Right renal cortex interstitium (tissue), 3 donors: ENCODE results near the gene NFYB. TPM values are rescaled to one million over a fixed set of nuclear protein-coding genes. Genes with fewer than 3 reads are reported as not detected.
"Not testable (repeated sequence)": the region's sequence is repeated elsewhere in the genome, so short reads cannot be mapped to it uniquely, and the experiment has no call there.

ENCODE experiments used
- DNase-seq, 3 donors: peaks; one replicate each; pipeline ENCODE4 v3.0.0-alpha.2; 2013; ENCODE audit warnings: low read depth in 3 of 3, low spot score in 2 of 3
- polyA plus RNA-seq, 3 donors: library from polyadenylated mRNA; unstranded; fragments of 120-200 nt; gene quantifications; one replicate each; pipeline ENCODE4 v1.2.1, GENCODE V29; 2013; ENCODE audit not compliant: insufficient read length in 3 of 3

Gene NFYB
- polyA plus RNA-seq, 3 donors, result 113 to 129 (median 122) TPM

DNA sequence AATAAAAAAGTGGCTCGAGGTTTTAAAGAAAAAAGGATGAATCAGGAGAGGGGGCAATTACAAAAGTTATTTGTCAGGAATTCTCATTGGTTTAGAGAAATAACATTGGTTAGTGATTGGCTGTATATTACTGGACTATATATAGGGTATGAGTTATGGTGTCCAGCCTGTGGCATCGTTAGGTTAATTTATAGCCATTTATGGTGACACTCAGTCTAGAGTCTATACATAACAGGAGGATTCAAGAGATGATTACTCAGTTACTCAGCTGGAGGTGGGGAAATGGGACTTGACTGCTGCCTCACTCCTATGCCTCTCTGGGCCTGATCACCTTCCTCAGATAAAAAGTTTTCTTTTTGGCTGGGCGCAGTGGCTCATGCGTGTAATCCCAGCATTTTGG is 25.6 kb upstream of the NFYB start:
- DNase-seq, result no peak

DNA sequence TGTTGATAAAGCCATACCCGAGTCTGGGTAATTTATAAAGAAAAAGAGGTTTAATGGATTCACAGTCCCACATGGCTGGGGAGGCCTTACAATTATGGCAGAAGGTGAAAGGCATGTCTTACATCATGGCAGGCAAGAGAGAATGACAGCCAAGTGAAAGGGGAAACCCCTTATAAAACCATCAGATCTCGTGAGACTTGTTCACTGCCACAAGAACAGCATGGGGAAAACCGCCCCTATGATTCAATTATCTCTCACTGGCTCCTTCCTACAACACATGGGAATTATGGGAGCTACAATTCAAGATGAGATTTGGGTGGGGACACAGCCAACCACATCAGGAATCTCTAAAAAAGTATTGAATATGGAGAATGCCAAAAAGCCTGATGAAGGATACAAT is 25.0 kb upstream of the NFYB start:
- DNase-seq, result not testable (repeated sequence)

DNA sequence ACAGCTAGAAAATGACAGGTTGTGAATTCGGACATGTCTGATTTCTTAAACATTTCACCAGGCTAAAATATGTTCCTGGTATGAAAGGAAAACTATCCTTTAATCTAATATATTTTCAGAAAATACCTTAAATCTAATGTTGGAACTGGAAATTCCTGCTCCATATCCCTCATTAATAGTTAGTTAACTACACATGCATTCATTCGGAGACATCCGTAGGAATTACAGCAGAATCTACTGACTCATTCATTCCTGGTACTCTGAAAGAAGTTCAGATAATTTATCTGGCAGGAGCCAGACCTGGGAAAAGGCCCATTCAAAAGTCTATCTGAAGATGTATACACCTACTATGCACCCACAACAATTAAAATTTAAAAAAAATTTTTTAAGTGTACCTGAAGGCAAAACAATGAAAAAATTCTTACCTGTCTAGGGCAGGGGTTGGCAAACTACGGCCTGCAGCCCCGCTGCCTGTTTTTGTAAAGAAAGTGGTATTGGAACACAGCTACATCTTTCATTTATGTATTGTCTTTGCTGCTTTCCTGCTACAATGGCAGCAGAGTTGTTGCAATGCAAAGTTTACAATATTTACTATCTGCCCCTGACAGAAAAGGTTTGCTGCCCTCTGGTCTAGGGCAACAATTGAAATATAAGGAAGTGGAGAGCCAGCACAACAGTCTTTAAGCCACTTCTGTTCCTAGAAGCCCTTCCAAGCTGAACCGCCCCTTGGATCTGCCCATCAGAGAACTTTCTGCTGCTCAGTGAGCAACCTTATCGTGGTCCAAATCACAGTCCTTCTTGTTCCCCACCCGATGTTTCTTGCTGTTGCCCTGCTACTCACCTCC is 17.9 kb upstream of the NFYB start:
- DNase-seq, result no peak

DNA sequence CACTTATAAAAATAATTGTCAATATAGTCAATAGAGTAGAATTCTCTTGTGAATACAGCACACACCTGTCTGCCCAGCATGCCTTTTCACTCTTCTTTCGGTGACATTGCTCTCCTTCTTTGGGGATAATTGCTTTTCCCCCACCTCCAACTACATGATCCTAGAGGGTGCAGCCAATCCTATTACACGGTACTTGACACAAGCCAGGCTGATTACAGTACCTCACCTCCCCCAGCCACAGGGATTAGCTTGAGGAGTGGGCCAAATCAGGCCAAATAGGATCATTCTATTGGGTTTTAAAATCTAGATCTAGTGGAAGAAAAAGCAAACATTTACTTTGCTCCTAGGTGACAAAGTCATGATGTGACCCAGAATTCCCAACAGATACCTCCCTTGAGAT is 16.8 kb upstream of the NFYB start:
- DNase-seq, result no peak

DNA sequence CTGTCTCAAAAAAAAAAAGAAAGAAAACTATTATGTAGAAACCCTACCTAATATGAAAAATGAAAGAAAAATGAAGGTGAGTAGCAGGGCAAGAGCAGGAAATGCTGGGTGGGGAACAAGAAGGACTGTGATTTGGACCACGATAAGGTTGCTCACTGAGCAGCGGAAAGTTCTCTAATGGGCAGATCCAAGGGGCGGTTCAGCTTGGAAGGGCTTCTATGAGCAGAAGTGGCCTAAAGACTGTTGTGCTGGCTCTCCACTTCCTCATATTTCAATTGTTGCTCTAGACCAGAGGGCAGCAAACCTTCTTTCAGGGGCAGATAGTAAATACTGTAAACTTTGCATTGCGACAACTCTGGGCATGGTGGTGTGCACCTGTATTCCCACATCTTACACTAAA is 16.3 kb upstream of the NFYB start:
- no peak for DNase-seq

DNA sequence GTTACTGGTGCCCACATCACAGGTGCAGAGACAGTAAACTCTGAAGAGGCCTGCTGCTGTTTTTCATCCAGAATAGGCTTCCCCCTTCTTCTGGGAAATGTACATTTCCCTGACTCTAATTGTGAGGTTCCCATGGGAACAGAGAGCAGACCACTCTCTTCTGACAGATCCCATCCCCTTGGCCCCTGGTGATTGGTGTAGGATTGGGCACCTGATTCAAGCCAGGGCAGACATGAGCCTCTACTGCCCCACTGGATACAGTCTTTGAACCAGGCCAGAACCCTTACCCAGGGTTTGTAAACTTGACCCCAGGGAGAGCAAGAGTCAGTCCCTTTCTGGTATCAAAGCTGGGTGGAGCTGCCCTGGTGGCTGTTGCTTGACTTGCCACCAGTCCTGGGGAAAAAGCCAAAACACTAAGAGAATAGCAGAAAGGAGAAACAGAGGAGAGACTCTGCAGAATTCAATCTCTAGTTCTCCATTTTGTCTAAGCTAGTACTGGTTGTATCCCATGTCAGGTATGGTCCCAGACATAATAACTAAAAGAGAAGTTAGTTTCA is 14.8 kb upstream of the NFYB start:
- DNase-seq, result no peak

DNA sequence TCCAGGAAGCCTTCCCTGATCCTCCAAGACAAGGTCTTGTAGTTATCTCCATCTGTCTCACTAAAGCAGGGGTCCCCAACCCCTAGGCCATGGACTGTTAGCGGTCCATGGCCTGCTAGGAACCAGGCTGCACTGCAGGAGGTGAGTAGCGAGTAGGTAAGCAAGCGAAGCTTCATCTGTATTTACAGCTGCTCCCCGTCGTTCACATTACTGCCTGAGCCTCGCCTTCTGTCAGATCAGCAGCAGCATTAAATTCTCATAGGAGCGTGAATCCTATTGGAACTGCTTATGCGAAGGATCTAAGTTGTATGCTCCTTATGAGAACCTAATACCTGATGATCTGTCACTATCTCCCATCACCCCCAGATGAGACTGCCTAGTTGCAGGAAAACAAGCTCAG is 12.4 kb upstream of the NFYB start:
- no peak for DNase-seq

DNA sequence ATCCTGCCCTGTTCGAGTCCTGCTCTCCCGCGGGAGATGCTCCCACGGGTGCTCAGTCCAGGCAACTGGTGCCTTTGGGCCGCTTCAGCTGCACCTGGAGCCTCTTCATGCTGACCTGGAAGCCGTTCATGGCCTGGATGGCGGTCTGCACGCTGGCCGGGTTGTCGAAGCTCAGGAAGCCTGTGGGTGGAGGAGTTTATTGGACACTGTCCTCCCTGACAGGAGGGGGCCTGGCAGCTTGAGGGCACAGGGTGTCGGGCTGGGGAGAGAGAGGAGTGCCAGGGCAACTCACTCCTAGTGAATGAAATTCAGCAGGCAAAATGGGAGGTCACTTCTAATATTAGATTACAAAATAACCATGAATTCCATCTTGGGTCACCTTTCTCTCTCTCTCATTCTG is 9.3 kb upstream of the NFYB start:
- DNase-seq, result no peak

DNA sequence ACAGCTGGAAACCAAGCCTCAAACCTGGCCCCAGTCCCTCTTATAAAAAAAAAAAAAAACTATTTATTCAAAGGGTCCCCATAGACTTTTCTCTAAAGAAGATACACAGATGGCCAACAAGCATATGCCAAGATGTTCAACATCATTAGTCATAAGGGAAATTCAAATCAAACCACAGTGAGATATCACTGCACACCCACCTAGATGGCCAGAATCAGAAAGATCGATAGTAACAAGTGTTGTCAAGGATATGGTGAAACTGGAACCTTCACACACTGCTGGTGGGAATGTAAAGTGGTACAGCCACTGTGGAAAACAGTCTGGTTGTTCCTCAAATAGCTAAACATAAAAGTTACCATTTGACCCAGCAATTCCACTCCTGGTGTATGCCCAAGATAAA is 5.9 kb upstream of the NFYB start:
- DNase-seq, result no peak

DNA sequence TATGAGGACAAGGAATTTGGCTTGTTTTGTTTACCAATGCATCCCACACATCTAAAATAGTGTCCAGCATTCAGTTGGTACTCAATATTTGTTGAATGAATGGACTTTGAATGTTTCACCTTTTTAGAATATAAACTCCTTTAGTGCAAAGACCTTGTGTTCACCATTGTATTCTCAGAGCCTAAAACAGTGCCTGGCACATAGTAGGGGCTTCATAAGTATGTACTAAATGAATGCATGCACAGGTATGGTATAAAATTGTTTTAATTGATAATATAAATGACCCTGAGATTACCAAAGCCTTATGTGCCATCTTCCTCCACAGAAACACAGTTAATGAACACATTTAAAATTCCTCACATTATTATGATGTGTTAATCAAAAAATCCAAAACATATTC is 5.0 kb upstream of the NFYB start:
- DNase-seq, result no peak

DNA sequence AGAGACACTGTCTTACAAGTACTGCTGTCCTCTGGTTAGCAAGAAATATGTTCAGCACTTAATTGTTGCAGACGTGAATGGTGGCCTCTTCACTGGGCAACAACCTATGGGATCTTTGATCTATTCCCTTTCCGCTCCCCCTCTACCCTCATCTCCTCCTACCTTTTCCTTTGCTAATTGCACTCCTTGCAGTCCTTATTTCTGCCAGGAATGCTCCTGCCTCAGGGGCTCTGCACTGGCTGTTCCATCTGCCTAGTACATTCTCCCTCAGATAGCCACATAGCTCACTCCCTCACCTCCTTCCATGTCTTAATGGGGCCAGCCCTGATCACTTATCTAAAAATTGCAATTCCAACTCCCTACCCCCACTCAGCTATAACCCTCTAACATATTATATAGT is 4.5 kb upstream of the NFYB start:
- DNase-seq, result no peak

DNA sequence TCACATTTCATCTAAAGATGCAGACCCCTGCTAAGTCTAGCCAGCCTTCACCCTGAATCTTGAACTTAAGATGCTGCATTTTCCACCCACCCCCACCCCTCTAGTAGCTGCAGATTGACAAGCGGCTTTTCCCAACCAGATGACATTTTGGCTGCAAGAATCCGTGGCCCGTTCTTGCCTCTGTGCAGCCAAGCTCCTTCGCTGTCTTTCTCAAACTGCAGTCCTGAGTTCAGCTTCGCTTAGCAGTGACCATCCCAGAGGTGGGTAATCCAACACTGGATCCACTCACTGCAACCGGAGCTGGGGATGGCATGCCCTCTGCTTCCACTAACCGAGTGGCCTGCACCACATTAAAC is 765 bp upstream of the NFYB start:
- no peak for DNase-seq

DNA sequence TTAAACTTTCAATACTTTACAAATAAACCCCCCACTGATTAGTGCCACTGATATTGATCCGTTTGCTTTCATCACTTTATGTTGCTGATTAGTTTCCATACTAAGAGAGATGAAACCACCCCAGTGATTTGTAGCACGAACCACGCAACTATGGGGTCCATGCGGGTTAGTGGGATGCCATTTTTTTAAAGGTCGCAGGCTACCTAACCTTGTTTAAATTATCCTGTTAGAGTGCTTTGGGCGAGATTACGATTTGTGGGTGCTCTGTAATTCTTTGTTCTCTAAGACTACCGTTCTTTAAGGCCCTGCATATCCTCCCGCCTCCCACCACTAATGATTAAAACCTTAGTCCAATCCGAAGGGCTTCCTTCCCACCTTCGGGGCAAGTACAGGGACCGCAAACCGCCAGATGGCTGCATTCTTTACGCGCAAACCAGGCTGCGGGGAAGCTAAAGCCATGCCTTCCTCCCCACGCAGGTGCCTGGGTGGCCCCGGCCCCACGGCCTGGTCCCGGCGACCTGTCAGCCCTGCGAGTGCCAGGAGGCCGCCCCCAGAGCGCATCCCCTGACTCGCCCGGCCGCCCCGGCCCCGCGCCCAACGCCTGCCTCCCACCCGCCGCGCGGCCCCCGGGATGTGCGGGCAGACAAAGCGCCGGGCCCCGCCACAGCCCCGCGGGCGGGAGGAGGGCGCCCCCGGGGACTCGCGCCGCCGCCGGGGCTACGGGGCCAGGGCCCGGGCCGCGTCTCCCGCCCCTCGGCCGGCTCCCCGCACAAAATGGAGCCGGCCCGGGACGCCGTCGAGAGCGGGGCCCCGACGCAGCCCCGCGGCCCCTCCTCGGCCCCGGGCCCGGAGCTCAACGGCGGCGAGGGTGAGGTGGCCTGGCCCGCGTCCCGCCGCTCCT is 759 bp downstream of the NFYB start:
- DNase-seq, result no peak

DNA sequence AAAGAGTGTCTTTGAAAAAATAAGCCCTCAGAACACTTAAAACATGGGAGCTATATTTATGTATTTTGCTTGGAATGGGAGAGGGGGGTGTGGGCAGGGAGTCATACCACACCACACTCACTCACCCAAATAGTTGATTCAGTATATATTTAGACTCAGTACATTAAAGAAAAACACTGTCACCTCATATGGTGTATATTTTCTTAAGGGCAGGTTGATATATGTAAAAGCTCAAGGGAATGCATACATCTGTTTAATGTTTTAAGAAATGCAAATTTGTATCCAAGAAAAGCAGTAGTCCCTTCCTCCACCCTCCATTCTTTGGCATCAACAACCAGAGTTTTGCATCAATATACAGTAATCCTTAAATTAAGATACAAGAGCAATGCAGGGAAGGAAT is 1.4 kb downstream of the NFYB start:
- no peak for DNase-seq

DNA sequence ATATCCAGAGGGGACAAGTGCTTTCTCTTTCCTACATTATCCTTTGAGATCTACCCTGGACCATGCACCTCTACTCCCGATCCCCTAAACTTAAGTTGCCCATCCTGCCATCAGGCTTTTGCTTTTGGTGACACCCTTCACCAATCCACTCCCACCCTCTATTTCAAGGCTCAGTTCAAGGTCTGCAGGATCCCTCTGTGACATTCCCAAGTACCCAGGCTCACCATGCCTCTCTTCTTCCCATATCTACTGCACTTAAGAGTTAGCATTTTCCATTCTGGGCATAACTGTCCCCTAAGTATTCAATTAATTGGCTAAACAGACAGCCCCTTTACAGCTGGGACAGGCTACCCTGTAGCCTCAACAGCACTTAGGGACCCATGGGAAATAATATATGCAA is 3.1 kb downstream of the NFYB start:
- no peak for DNase-seq

DNA sequence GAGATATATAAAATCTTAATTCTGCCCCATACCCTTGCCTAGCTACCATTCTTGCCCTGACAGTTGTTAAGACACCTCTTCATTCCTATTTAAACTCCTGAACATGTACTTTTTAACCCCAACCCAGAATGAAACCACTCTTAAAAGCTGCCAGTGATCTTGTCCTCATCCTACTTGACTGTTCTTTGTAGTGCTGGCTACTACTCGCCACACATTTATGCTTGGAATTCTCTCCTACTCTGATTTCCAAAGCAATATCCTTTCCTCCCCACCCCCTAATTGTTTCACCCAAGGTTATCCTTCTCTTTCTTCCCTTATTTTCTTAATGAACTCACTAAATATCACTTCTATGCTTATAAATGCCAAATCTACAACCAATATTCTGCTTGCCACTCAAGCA is 4.1 kb downstream of the NFYB start:
- DNase-seq, result no peak

DNA sequence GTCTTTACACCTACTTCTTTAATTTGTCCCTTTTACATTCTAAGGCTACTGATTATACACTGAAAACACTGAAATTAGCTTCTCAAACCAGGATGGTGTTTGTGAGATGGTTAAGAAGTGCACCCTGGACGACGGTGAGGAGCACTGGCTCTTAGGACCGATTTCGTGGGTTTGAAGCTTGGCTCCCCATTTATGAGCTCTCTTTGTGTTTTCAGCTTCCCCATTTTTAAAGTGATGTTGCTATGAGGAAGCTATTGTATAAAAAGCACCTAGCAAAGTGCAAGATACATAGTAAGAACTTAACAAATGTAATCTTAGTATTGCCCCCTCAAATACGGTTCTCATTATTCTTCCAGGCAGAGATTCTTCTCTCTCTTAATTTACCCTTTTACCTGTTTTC is 4.7 kb downstream of the NFYB start:
- DNase-seq, result no peak

DNA sequence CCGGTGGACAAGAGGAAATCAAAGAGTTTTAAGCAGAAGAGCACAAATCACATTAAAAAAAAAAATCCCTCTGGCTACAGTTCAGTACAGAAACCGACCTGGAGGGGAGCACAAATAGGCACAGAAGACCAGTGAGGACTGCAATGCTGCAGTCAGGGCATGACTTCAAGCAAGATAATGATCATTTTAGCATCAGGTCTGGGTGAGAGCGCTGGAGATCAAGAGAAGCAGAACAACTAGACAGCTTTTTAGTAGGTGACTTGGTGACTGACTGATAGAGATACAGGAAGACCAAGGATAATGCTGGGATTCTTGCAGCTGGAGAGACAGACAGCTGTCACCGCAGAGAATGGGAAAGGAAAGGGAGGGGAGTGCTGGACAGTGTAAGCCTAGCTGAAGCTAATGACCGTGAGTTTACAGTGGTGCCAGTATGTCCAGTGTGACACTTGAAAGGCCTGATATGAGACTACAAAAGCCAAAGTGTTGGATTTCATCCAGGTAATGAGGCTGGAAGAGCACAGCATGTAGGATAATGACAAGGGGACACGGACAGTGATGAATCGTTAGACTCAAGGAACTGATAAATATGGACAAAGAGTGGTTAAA is 5.6 kb downstream of the NFYB start:
- DNase-seq, result no peak

DNA sequence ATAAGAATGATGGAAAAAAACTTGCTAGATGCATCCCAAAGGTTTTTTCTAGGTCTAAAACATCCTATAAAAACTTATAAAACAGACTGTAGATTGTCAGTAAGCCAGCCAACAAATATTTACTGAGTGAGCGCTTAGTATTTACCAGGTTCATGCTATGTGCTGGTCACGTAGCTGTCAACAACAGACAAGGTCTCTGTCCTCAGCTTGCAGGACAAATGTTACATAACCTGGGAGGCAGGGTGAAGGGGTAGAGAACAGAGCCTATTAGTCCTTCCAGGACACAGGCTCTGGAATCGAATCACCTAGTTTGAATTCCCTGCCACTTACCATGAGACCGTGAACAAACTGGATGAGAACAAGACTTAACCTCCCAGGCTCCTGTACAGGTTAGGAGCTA is 6.4 kb downstream of the NFYB start:
- DNase-seq, result no peak

DNA sequence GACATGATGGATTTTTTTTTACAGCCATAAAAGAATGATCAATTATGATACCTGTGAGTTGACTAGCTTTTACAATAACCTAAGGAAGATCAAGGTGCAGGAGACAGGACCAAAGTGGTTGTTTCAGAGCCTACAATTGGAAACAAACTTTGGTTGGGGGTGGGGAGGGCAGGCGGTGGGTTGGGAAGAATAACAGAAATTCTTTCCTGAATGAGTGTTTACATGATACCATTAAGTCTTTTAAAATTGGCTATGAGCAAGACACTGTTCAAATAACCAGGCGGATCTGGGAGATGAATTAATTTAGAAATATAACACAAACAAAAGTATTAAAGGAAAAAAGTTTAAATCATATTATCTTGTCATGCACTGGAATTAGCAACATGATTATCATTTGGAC is 7.2 kb downstream of the NFYB start:
- DNase-seq, result no peak

DNA sequence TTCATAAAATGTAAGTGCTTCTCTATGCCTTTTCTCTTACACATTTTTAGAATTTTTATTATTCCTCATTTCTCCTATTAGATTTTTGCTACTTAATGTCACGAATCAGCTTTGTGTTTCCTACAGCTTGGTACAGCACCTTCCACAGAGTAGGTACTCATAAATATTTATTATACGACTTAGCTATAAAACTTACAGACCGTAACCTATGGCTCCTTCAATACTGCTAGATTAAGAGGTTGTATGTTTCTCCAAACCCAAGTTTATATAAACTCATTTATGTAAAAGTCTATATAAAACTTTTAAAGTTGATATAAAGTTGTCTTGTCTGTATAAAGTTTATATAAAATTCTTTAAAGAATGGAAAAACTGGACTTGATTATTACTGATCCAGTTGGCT is 11.5 kb downstream of the NFYB start:
- DNase-seq, result no peak
